ENCODE measurements around the gene OGN. TPM values are rescaled to one million over a fixed set of nuclear protein-coding genes. Genes with fewer than 3 reads are reported as not detected.

OGN gene
- total and polyA plus RNA-seq, 2 of the 4 experiments (the other 2 are of a cell fraction) = under 0.01 to 0.10 TPM

- no peak overlapping the region for H2AK5ac ChIP-seq (ENCODE audit: low read depth, low read length)
- H3K9me3 ChIP-seq (ENCODE audit: control insufficient read depth, insufficient read depth, low read length) = peaks cover 3% of the 10 kb centered on the region; the same call in 1 of the 2 replicates
- H3K27ac ChIP-seq (ENCODE audit: insufficient read depth, low read length) = no peak overlapping the region
- ATAC-seq (ENCODE audit: low read depth) (peak; percentile 24; the same call in 1 of the 2 replicates), DNase-seq (peak; percentile 16)
- no peak overlapping the region for H2AK9ac ChIP-seq (replicated peaks; ENCODE audit: low read depth, low read length, poor library complexity)
- no peak overlapping the region for H2BK120ac ChIP-seq (ENCODE audit: low read depth, low read length)
- no peak overlapping the region for H4K8ac ChIP-seq (ENCODE audit: low read depth in 2 of 2, low read length in 2 of 2)
- no peaks in the 10 kb centered on the region for H4K20me1 ChIP-seq (ENCODE audit: insufficient read depth, low read length)
- H3K4me2 ChIP-seq (ENCODE audit: low read depth, low read length) = no peak overlapping the region
- ChIA-PET CTCF (no interaction called here), POLR2A (ENCODE audit: unreplicated experiment) (no interaction called here)
- H4K91ac ChIP-seq (ENCODE audit: insufficient read depth, low read depth, low read length) = no peak overlapping the region
- no TSS peak for BruUV-seq (replicated peaks)
- WGBS, 2 experiments (ENCODE audit: extremely low coverage in 2 of 2, insufficient read length in 1 of 2) = no CpG with 5 or more reads among the region's 2 CpGs
- in situ Hi-C loops (cut with MboI; ENCODE audit: low sequenced_read_pairs) (no loop called here), intact Hi-C loops (cut with micrococcal nuclease) (no loop called here), dilution Hi-C loops (cut with HindIII; ENCODE audit: low sequenced_read_pairs, unreplicated experiment) (no loop called here)
- no peak overlapping the region for H2BK15ac ChIP-seq (ENCODE audit: low read depth, low read length)
- TF ChIP-seq RCOR1 (IDR thresholded peaks at IDR 0.05; ENCODE audit: insufficient replicate concordance, low read length) (no peak), FOS (IDR thresholded peaks at IDR 0.05; ENCODE audit: low read depth, low read length) (no peak), CHD1 (IDR thresholded peaks at IDR 0.05; ENCODE audit: low read depth, low read length) (no peak), BHLHE40 (IDR thresholded peaks at IDR 0.05; ENCODE audit: low read depth, low read length) (no peak), MAFK (IDR thresholded peaks at IDR 0.05; ENCODE audit: low read depth, low read length) (no peak), POLR2A (IDR thresholded peaks at IDR 0.05; ENCODE audit: low read depth, low read length) (no peak)
- no peak overlapping the region for H3K14ac ChIP-seq (replicated peaks; ENCODE audit: low read depth, low read length)
- H3K79me1 ChIP-seq (ENCODE audit: low read depth in 1 of 2, low read length in 2 of 2) = no peaks in the 10 kb centered on the region
- H3K4me1 ChIP-seq (ENCODE audit: control insufficient read depth, insufficient read depth, low read length) = peaks cover 6% of the 10 kb centered on the region
- H3K9ac ChIP-seq (ENCODE audit: low read depth, low read length) = no peak overlapping the region
- no peaks in the 10 kb centered on the region for H3K27me3 ChIP-seq (ENCODE audit: control insufficient read depth, insufficient read depth, low read length)
- H2BK20ac ChIP-seq (ENCODE audit: low read depth, low read length) = no peak overlapping the region
- no peak overlapping the region for H3K23ac ChIP-seq (ENCODE audit: low read depth, low read length)
- peak overlapping the region; percentile 47 for H2AFZ ChIP-seq (replicated peaks; ENCODE audit: low read length, poor library complexity)
- H3K4ac ChIP-seq (ENCODE audit: low read depth, low read length) = no peak overlapping the region
- no peaks in the 10 kb centered on the region for H3K36me3 ChIP-seq (ENCODE audit: control insufficient read depth, insufficient read depth, low read length)
- H2BK5ac ChIP-seq (ENCODE audit: low read depth, low read length, poor library complexity, severe bottlenecking) = no peak overlapping the region
- no peaks in the 10 kb centered on the region; the same call in 1 of the 2 replicates for H3K9me1 ChIP-seq (ENCODE audit: insufficient read depth, low read length)
- no peak overlapping the region for H3K56ac ChIP-seq (ENCODE audit: extremely low read depth, insufficient read depth, low read length)
- no peak overlapping the region for H3K18ac ChIP-seq (ENCODE audit: low read depth, low read length)
- H4K5ac ChIP-seq (ENCODE audit: low read depth, low read length) = no peak overlapping the region
- no peak overlapping the region for H3K4me3 ChIP-seq (ENCODE audit: insufficient read depth, low read depth, low read length)
These were observed 26.5 kb downstream of the OGN start for GRCh38 chr9:92377876-92378275.
